Panc1 (cell line): ENCODE data around the gene TERB1. TPM values are rescaled to one million over a fixed set of nuclear protein-coding genes. Genes with fewer than 3 reads are reported as not detected.

Source experiments
- ATAC-seq: fragments of 200-7000 bp; cut with Tn5 transposase; 2 replicates; pipeline ENCODE4 v1.9.1; 2020; ENCODE audit warnings: mild to moderate bottlenecking, moderate library complexity
- BruUV-seq: library from RNA; stranded (reverse); fragments of 400-500 nt; replicated peaks from 2 replicates; lab custom pipeline; 2021; lab: Mats Ljungman, UMichigan
- CTCF ChIA-PET: fragments of 300-600 bp; sonication (Branson Sonifier 250); formaldehyde crosslinking; loops from one replicate; lab custom pipeline; 2022; ENCODE audit warnings: antibody characterized with exemption; lab: Charles Lee
- POLR2A ChIA-PET: fragments of 300-600 bp; sonication (Branson Sonifier 250); formaldehyde crosslinking; loops from one replicate; lab custom pipeline; 2022; ENCODE audit warnings: antibody characterized with exemption; lab: Charles Lee
- DNase-seq: peaks from one replicate; pipeline ENCODE4 v3.0.0-alpha.2; 2010; ENCODE audit warnings: low read depth, low spot score
- H3K27ac ChIP-seq: 2 replicates; pipeline ENCODE4 v1.5.1; 2011; ENCODE audit warnings: mild to moderate bottlenecking, low read length, inconsistent platforms
- H3K27me3 ChIP-seq: fragments of 200-500 bp; sonication (Bioruptor generic); 2 replicates; pipeline ENCODE4 v1.6.0; 2014; ENCODE audit warnings: low read length, inconsistent platforms; ENCODE audit not compliant: control insufficient read depth, insufficient read depth
- H3K36me3 ChIP-seq: fragments of 200-500 bp; sonication (Bioruptor generic); 2 replicates; pipeline ENCODE4 v1.5.1; 2014; ENCODE audit warnings: inconsistent platforms, mild to moderate bottlenecking, low read length, moderate library complexity; ENCODE audit not compliant: control insufficient read depth, insufficient read depth
- H3K4me1 ChIP-seq: 2 replicates; pipeline ENCODE4 v1.5.1; 2011; ENCODE audit warnings: inconsistent platforms, mild to moderate bottlenecking, low read length, moderate library complexity; ENCODE audit not compliant: control insufficient read depth, insufficient read depth
- H3K4me3 ChIP-seq, 2 experiments: 2 replicates each; pipeline ENCODE4 v1.5.1; 2011 to 2012; ENCODE audit warnings: low read depth in 2 of 2, low read length in 2 of 2, mild to moderate bottlenecking in 2 of 2, inconsistent platforms in 1 of 2, moderate library complexity in 1 of 2
- H3K9me3 ChIP-seq: fragments of 200-500 bp; sonication (Bioruptor generic); 2 replicates; pipeline ENCODE4 v1.5.1; 2014; ENCODE audit warnings: low read depth, mild to moderate bottlenecking, inconsistent platforms, low read length, moderate library complexity; ENCODE audit not compliant: control insufficient read depth, insufficient read depth
- POLR2AphosphoS5 ChIP-seq: IDR thresholded peaks from 2 replicates; pipeline ENCODE4 v1.6.1; 2012; ENCODE audit warnings: mild to moderate bottlenecking, low read depth, low read length, moderate library complexity
- SIN3A ChIP-seq: IDR thresholded peaks from 2 replicates; pipeline ENCODE4 v1.6.1; 2012; ENCODE audit warnings: low read depth, mild to moderate bottlenecking, low read length, moderate library complexity, borderline replicate concordance; ENCODE audit not compliant: insufficient read depth
- TCF7L2 ChIP-seq: IDR thresholded peaks from 2 replicates; pipeline ENCODE4 v1.6.1; 2011; ENCODE audit warnings: mild to moderate bottlenecking, low read depth, low read length, inconsistent platforms
- in situ Hi-C: cut with HindIII; loops from 2 replicates; pipeline ENCODE4 v1.10.0; 2016; ENCODE audit warnings: low sequenced_read_pairs, low pct_unique_long_range_greater_than_20kb
- intact Hi-C: fragments of 100-400 bp; cut with micrococcal nuclease; formaldehyde crosslinking; loops from one replicate; pipeline ENCODE4 v1.10.0; 2022; ENCODE audit not compliant: unreplicated experiment
- total RNA-seq: library from RNA; stranded (reverse); gene quantifications from one replicate; pipeline ENCODE4 v1.2.1, GENCODE V29; 2021; ENCODE audit not compliant: unreplicated experiment
- TF ChIP-seq, protein P1 (sequence below), 2 experiments: IDR thresholded peaks; 2 replicates each; pipeline ENCODE4 v1.6.1; 2011 to 2012; ENCODE audit warnings: low read depth in 2 of 2, control low read depth in 1 of 2, low read length in 1 of 2, mild to moderate bottlenecking in 1 of 2, moderate library complexity in 1 of 2; ENCODE audit not compliant: insufficient read depth in 1 of 2
- TF ChIP-seq, protein P2 (sequence below): fragments of 450-650 bp; IDR thresholded peaks from 2 replicates; pipeline ENCODE4 v1.5.1; 2017; ENCODE audit warnings: mild to moderate bottlenecking

Gene TERB1
- total RNA-seq, 1 experiment from 2014 or later = not detected

DNA sequence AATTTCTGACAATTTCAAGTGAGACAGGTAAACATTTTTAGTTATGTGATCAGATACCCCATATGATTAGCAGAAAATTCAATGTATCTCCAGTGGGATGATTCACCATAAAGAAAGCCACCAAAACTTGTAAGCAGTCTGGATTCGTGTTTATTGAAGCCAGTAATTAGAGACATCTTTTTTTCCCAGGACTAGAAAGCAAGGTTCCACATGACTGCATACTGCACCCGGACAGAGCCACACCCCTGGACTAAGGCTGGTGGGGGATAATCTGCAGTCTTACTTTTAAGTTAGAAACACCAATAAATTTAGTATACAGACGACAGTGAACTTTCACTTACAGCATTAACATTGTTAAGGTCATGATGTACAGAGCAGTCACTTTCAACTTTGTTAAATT lies 80.6 kb downstream of the TERB1 start:
- Histone ChIP-seq H3K9me3 (no peaks in the 10 kb centered on the region), H3K36me3 (peaks cover 13% of the 10 kb centered on the region), H3K4me3 (no peak overlapping the region), H3K27ac (no peak overlapping the region), H3K4me1 (no peaks in the 10 kb centered on the region), H3K27me3 (no peaks in the 10 kb centered on the region)
- CTCF ChIA-PET = no interaction called here
- no TSS peak for BruUV-seq
- ATAC-seq (no peak), DNase-seq (no peak)
- TF ChIP-seq, protein P1, sequence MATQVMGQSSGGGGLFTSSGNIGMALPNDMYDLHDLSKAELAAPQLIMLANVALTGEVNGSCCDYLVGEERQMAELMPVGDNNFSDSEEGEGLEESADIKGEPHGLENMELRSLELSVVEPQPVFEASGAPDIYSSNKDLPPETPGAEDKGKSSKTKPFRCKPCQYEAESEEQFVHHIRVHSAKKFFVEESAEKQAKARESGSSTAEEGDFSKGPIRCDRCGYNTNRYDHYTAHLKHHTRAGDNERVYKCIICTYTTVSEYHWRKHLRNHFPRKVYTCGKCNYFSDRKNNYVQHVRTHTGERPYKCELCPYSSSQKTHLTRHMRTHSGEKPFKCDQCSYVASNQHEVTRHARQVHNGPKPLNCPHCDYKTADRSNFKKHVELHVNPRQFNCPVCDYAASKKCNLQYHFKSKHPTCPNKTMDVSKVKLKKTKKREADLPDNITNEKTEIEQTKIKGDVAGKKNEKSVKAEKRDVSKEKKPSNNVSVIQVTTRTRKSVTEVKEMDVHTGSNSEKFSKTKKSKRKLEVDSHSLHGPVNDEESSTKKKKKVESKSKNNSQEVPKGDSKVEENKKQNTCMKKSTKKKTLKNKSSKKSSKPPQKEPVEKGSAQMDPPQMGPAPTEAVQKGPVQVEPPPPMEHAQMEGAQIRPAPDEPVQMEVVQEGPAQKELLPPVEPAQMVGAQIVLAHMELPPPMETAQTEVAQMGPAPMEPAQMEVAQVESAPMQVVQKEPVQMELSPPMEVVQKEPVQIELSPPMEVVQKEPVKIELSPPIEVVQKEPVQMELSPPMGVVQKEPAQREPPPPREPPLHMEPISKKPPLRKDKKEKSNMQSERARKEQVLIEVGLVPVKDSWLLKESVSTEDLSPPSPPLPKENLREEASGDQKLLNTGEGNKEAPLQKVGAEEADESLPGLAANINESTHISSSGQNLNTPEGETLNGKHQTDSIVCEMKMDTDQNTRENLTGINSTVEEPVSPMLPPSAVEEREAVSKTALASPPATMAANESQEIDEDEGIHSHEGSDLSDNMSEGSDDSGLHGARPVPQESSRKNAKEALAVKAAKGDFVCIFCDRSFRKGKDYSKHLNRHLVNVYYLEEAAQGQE (IDR thresholded peaks at IDR 0.05; ENCODE audit: insufficient read depth in 1 of 2, low read depth in 2 of 2, low read length in 1 of 2) = no peak
- no peak for TF ChIP-seq SIN3A
- TF ChIP-seq TCF7L2 = no peak
- TF ChIP-seq, protein P2, sequence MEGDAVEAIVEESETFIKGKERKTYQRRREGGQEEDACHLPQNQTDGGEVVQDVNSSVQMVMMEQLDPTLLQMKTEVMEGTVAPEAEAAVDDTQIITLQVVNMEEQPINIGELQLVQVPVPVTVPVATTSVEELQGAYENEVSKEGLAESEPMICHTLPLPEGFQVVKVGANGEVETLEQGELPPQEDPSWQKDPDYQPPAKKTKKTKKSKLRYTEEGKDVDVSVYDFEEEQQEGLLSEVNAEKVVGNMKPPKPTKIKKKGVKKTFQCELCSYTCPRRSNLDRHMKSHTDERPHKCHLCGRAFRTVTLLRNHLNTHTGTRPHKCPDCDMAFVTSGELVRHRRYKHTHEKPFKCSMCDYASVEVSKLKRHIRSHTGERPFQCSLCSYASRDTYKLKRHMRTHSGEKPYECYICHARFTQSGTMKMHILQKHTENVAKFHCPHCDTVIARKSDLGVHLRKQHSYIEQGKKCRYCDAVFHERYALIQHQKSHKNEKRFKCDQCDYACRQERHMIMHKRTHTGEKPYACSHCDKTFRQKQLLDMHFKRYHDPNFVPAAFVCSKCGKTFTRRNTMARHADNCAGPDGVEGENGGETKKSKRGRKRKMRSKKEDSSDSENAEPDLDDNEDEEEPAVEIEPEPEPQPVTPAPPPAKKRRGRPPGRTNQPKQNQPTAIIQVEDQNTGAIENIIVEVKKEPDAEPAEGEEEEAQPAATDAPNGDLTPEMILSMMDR = no peak
- no peak for TF ChIP-seq POLR2AphosphoS5
- intact Hi-C loops = no loop called here
- POLR2A ChIA-PET = no interaction called here
- in situ Hi-C loops = no loop called here

DNA sequence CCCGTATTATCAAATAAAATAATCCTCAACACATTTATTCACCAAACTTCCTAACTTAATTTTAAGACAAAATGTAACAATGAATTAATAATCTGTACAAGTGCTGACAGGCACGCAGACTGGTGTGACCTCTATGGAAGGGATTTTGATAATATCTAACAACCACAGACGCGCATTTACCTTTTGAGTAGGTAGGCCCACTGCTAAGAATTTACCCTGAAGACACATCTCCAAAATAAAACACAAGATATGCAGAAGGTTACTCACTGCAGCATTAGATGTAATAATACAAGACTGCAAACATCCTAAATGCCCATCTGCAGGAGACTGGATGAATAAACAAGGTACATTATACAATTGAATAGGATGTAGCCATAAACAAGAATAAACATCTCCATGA lies 82.1 kb downstream of the TERB1 start:
- DNase-seq (no peak), ATAC-seq (no peak)
- in situ Hi-C loops (no loop called here), intact Hi-C loops (no loop called here)
- no peak overlapping the region for H3K4me3 ChIP-seq
- ChIA-PET CTCF (no interaction called here), POLR2A (no interaction called here)
- no peak for TF ChIP-seq TCF7L2
- TF ChIP-seq, protein P2 = no peak
- TF ChIP-seq, protein P1 (IDR thresholded peaks at IDR 0.05; ENCODE audit: insufficient read depth in 1 of 2, low read depth in 2 of 2, low read length in 1 of 2) = no peak
- no peak for TF ChIP-seq SIN3A
- TF ChIP-seq POLR2AphosphoS5 = no peak
- H3K27ac ChIP-seq = no peak overlapping the region
- no TSS peak for BruUV-seq
- H3K9me3 ChIP-seq = no peaks in the 10 kb centered on the region
- peaks cover 4% of the 10 kb centered on the region for H3K36me3 ChIP-seq
- H3K27me3 ChIP-seq = no peaks in the 10 kb centered on the region
- no peaks in the 10 kb centered on the region for H3K4me1 ChIP-seq
